ENCODE measurements around the gene DNAJC4. TPM values are rescaled to one million over a fixed set of nuclear protein-coding genes. Genes with fewer than 3 reads are reported as not detected.

Gene DNAJC4
- total RNA-seq, 1 donor from 2014 or later: 3.9 TPM

GRCh38 chr11:64247729-64248531 lies 17.6 kb downstream of the DNAJC4 start:
- H3F3A ChIP-seq (ENCODE audit: low read depth): peaks cover 52% of the 10 kb centered on the region
- H3K27me3 ChIP-seq: peaks cover 6% of the 10 kb centered on the region
- H3K4me3 ChIP-seq: peak overlapping the region; percentile 71
- H3K27ac Mint-ChIP-seq: peak overlapping the region; percentile 80
- H3K4me1 Mint-ChIP-seq: peaks cover 45% of the 10 kb centered on the region
- peak overlapping the region; percentile 85 for H3K4me3 Mint-ChIP-seq
- no peak for DNase-seq (ENCODE audit: low spot score)
- peak overlapping the region; percentile 52 for H2AFZ ChIP-seq (replicated peaks)
- peaks cover 41% of the 10 kb centered on the region for H3K4me1 ChIP-seq
- H4K20me1 ChIP-seq (ENCODE audit: low read depth): peaks cover 22% of the 10 kb centered on the region
- no peak overlapping the region for H3K27ac ChIP-seq
- no peak for TF ChIP-seq CTCF (IDR thresholded peaks at IDR 0.05)
- no peak for TF ChIP-seq EZH2phosphoT487 (IDR thresholded peaks at IDR 0.05)
- TF ChIP-seq EZH2 (IDR thresholded peaks at IDR 0.05): no peak
- peaks cover 13% of the 10 kb centered on the region for H3K27me3 Mint-ChIP-seq (ENCODE audit: insufficient read depth, low read depth)
- peaks cover 25% of the 10 kb centered on the region for H3K79me2 ChIP-seq (ENCODE audit: low read depth)
- no peak overlapping the region for H3K9ac ChIP-seq
- H3K36me3 ChIP-seq: no peaks in the 10 kb centered on the region
- H3K9me3 Mint-ChIP-seq: no peaks in the 10 kb centered on the region
- H3K9me3 ChIP-seq (ENCODE audit: low read depth): no peaks in the 10 kb centered on the region
- peaks cover 2% of the 10 kb centered on the region for H3K36me3 Mint-ChIP-seq
- peak overlapping the region; percentile 88 for H3K4me2 ChIP-seq

- Histone ChIP-seq H3F3A (ENCODE audit: low read depth) (peaks cover 53% of the 10 kb centered on the region), H3K27ac (no peak overlapping the region), H3K4me1 (peaks cover 41% of the 10 kb centered on the region), H3K36me3 (no peaks in the 10 kb centered on the region), H3K9me3 (ENCODE audit: low read depth) (no peaks in the 10 kb centered on the region), H3K79me2 (ENCODE audit: low read depth) (peaks cover 25% of the 10 kb centered on the region), H4K20me1 (ENCODE audit: low read depth) (peaks cover 25% of the 10 kb centered on the region), H3K9ac (no peak overlapping the region), H2AFZ (replicated peaks) (no peak overlapping the region), H3K4me2 (peak overlapping the region; percentile 88), H3K27me3 (peaks cover 6% of the 10 kb centered on the region), H3K4me3 (no peak overlapping the region)
- Mint-ChIP-seq H3K4me3 (peak overlapping the region; percentile 85), H3K36me3 (no peaks in the 10 kb centered on the region), H3K27me3 (ENCODE audit: insufficient read depth, low read depth) (peaks cover 15% of the 10 kb centered on the region), H3K9me3 (no peaks in the 10 kb centered on the region), H3K4me1 (peaks cover 43% of the 10 kb centered on the region), H3K27ac (no peak overlapping the region)
- peak; percentile 54 for DNase-seq (ENCODE audit: low spot score)
- no peak for TF ChIP-seq CTCF (IDR thresholded peaks at IDR 0.05)
- no peak for TF ChIP-seq EZH2phosphoT487 (IDR thresholded peaks at IDR 0.05)
- TF ChIP-seq EZH2 (IDR thresholded peaks at IDR 0.05): no peak
Observed at GRCh38 chr11:64248578-64248977, 18.2 kb downstream of the DNAJC4 start.

- no peak overlapping the region for H3K9ac ChIP-seq
- H2AFZ ChIP-seq (replicated peaks): no peak overlapping the region
- H3F3A ChIP-seq (ENCODE audit: low read depth): peaks cover 49% of the 10 kb centered on the region
- Mint-ChIP-seq H3K27me3 (ENCODE audit: insufficient read depth, low read depth) (peaks cover 15% of the 10 kb centered on the region), H3K36me3 (peaks cover 3% of the 10 kb centered on the region), H3K4me3 (no peak overlapping the region), H3K27ac (no peak overlapping the region), H3K4me1 (peaks cover 45% of the 10 kb centered on the region), H3K9me3 (no peaks in the 10 kb centered on the region)
- H3K4me1 ChIP-seq: peaks cover 41% of the 10 kb centered on the region
- no peaks in the 10 kb centered on the region for H3K9me3 ChIP-seq (ENCODE audit: low read depth)
- no peaks in the 10 kb centered on the region for H3K36me3 ChIP-seq
- no peak overlapping the region for H3K4me2 ChIP-seq
- H4K20me1 ChIP-seq (ENCODE audit: low read depth): peaks cover 29% of the 10 kb centered on the region
- peaks cover 25% of the 10 kb centered on the region for H3K79me2 ChIP-seq (ENCODE audit: low read depth)
- peaks cover 6% of the 10 kb centered on the region for H3K27me3 ChIP-seq
- no peak overlapping the region for H3K27ac ChIP-seq
- H3K4me3 ChIP-seq: no peak overlapping the region
- TF ChIP-seq EZH2 (IDR thresholded peaks at IDR 0.05) (no peak), EZH2phosphoT487 (IDR thresholded peaks at IDR 0.05) (no peak), CTCF (IDR thresholded peaks at IDR 0.05) (no peak)
- no peak for DNase-seq (ENCODE audit: low spot score)
Observed at GRCh38 chr11:64249038-64249437, 18.7 kb downstream of the DNAJC4 start.
